NCI-H774 (cell line): ENCODE measurements around the gene G6PC1.
"Not testable (repeated sequence)": the region's sequence is repeated elsewhere in the genome, so short reads cannot be mapped to it uniquely, and the experiment has no call there.

ENCODE experiments used
- DNase-seq: peaks from one replicate; lab custom pipeline; 2025; lab: John Stamatoyannopoulos, UW

G6PC1 gene

DNA sequence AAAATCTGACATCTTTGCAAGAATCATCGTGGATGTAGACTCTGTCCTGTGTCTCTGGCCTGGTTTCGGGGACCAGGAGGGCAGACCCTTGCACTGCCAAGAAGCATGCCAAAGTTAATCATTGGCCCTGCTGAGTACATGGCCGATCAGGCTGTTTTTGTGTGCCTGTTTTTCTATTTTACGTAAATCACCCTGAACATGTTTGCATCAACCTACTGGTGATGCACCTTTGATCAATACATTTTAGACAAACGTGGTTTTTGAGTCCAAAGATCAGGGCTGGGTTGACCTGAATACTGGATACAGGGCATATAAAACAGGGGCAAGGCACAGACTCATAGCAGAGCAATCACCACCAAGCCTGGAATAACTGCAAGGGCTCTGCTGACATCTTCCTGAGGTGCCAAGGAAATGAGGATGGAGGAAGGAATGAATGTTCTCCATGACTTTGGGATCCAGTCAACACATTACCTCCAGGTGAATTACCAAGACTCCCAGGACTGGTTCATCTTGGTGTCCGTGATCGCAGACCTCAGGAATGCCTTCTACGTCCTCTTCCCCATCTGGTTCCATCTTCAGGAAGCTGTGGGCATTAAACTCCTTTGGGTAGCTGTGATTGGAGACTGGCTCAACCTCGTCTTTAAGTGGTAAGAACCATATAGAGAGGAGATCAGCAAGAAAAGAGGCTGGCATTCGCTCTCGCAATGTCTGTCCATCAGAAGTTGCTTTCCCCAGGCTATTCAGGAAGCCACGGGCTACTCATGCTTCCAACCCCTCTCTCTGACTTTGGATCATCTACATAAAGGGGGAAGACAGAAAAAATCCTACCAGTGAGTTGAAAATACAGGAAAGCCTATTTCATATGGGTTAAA is at the start of gene G6PC1:
TSS of gene G6PC1 (plus strand) at position 340 of the 872 bp plus-strand sequence. CDS start at position 418, 78 bp downstream.
- no peak for DNase-seq

DNA sequence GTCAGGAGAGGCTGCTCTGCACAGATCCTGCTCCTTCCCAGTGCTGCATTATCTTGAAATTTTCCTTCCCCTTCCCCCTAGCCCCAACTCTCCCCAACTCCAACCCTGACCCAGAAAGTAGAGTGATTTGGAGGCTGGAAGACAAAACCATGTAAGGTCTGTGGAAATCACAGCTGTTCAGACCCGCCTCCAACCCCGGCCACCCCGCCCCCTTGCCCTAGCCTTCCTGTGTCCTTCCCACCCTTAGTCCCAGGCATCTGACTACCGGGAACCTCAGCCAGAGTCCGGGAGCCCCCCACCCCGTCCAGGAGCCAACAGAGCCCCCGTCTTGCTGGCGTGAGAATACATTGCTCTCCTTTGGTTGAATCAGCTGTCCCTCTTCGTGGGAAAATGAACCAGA is 49.6 kb upstream of the G6PC1 start, which contains the start of gene AOC3:
TSS of gene AOC3 (plus strand) at position 246 of the 400 bp plus-strand sequence. CDS start at position 391, 145 bp downstream.
- no peak for DNase-seq

DNA sequence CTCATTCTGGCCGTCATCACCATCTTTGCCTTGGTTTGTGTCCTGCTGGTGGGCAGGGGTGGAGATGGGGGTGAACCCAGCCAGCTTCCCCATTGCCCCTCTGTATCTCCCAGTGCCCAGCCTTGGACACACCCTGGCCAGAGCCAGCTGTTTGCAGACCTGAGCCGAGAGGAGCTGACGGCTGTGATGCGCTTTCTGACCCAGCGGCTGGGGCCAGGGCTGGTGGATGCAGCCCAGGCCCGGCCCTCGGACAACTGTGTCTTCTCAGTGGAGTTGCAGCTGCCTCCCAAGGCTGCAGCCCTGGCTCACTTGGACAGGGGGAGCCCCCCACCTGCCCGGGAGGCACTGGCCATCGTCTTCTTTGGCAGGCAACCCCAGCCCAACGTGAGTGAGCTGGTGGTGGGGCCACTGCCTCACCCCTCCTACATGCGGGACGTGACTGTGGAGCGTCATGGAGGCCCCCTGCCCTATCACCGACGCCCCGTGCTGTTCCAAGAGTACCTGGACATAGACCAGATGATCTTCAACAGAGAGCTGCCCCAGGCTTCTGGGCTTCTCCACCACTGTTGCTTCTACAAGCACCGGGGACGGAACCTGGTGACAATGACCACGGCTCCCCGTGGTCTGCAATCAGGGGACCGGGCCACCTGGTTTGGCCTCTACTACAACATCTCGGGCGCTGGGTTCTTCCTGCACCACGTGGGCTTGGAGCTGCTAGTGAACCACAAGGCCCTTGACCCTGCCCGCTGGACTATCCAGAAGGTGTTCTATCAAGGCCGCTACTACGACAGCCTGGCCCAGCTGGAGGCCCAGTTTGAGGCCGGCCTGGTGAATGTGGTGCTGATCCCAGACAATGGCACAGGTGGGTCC is 49.0 kb upstream of the G6PC1 start:
- not testable (repeated sequence) for DNase-seq

DNA sequence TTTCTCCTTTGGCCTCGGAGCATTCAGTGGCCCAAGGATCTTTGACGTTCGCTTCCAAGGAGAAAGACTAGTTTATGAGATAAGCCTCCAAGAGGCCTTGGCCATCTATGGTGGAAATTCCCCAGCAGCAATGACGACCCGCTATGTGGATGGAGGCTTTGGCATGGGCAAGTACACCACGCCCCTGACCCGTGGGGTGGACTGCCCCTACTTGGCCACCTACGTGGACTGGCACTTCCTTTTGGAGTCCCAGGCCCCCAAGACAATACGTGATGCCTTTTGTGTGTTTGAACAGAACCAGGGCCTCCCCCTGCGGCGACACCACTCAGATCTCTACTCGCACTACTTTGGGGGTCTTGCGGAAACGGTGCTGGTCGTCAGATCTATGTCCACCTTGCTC is 48.2 kb upstream of the G6PC1 start:
- no peak for DNase-seq

GRCh38 chr17:42853004-42853403 is 47.6 kb upstream of the G6PC1 start:
- no peak for DNase-seq

DNA sequence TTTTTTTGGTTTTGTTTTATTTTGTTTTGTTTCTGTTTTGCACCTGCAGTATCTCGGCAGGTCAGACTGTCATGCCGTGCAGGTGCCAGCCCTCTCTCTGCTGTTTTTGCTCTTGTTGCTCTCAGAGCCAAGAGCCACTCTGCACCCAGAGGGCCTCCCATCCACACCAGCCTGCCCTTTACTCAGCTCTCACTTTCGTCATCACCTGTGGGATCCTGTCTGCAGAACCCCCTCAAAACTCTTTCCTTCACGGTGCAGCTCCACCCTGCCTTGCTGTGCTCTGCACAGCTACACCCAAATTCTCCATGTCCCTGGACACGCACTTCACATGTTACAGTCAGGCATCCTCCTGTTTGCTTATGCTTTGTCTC is 47.0 kb upstream of the G6PC1 start:
- DNase-seq: no peak

DNA sequence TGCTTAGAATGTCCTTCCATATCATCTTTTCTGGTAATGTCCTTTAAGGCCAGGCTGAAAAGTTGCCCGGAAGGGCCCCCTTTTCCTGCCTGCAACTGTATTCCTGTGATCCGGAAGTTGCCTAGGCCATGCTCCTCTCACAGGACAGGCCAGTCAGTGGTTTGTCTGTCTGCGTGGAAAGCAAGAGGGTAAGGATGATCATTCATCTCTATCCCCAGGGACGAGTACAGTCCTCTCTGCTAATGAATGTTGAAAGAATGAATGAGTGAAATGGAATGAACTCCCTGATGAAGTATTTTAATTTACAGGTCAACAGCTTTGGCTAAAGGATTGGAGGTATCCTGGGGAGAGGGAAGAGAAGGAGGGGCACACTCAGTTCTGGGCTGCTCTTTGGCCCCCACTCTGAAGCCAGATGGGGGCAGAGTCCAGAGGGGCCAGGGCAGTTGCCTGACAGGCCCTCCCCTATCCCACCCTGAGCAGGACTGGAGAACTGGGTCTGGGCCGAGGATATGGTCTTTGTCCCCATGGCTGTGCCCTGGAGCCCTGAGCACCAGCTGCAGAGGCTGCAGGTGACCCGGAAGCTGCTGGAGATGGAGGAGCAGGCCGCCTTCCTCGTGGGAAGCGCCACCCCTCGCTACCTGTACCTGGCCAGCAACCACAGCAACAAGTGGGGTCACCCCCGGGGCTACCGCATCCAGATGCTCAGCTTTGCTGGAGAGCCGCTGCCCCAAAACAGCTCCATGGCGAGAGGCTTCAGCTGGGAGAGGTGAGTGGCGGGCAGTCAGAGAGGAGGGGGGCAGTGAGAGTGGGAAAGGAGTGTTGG is 46.4 kb upstream of the G6PC1 start:
- DNase-seq: no peak

DNA sequence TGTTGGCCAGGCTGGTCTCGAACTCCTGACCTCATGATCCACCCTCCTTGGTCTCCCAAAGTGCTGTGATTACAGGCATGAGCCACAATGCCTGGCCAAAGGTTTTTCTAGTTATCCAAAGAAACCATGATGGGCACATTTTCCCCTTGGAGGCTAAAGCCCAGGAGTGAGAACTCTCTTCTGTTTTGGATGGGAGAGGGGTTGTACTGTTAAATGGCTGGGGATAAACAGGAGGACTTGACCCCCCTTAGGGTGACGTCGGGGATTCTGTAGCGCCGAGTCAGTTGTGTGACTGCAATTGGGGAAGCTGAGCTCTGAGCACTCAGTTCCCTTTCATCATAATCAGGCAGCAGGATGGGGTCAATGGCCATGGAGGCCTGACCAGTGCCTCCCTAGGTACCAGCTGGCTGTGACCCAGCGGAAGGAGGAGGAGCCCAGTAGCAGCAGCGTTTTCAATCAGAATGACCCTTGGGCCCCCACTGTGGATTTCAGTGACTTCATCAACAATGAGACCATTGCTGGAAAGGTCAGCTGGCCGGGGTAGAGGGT is 45.5 kb upstream of the G6PC1 start:
- DNase-seq: no peak

DNA sequence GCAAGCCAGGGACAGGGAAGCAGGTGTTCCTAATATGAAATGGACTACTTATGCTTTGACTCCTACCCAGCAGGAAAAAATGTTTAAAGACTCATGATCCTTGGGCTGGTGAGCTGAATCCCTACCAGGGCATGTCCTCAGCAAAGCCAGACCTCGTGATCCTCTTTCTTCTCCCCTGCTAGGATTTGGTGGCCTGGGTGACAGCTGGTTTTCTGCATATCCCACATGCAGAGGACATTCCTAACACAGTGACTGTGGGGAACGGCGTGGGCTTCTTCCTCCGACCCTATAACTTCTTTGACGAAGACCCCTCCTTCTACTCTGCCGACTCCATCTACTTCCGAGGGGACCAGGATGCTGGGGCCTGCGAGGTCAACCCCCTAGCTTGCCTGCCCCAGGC is 44.5 kb upstream of the G6PC1 start:
- DNase-seq: not testable (repeated sequence)

DNA sequence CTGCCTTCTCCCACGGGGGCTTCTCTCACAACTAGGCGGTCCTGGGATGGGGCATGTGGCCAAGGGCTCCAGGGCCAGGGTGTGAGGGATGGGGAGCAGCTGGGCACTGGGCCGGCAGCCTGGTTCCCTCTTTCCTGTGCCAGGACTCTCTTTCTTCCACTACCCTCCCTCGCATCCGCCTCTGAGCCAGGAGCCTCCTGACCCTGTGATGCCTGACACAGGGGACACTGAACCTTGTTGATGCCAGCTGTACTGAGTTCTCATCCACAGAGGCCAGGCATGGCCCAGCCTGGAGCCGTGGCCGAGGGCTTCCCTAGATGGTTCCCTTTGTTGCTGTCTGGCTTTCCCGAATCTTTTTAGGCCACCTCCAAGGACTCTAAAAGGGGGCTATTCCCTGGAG is 44.1 kb upstream of the G6PC1 start:
- DNase-seq: not testable (repeated sequence)

- DNase-seq: no peak
Observed at GRCh38 chr17:42857389-42857788, 43.2 kb upstream of the G6PC1 start.

- DNase-seq: no peak
Observed at GRCh38 chr17:42865638-42866094, 34.9 kb upstream of the G6PC1 start.

DNA sequence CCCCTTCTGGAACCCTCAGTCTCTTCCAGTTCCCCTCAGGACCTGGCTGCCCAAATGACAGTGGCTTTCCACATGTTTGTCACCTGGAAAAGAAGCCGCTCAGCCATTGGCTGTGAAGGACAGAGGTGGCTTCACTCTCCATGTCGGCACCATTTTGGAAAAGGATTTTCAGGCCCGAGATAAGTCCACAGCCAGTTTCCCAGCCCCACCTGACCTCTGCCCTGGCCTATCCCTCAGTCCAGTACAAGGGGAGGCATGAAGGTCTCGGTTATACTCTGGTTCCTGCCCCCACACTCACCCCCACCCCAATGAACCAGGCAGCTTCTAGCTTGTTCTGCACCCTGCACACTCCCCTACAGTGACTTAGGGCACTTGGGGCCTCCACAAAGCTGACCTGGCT is 34.4 kb upstream of the G6PC1 start:
- DNase-seq: no peak

DNA sequence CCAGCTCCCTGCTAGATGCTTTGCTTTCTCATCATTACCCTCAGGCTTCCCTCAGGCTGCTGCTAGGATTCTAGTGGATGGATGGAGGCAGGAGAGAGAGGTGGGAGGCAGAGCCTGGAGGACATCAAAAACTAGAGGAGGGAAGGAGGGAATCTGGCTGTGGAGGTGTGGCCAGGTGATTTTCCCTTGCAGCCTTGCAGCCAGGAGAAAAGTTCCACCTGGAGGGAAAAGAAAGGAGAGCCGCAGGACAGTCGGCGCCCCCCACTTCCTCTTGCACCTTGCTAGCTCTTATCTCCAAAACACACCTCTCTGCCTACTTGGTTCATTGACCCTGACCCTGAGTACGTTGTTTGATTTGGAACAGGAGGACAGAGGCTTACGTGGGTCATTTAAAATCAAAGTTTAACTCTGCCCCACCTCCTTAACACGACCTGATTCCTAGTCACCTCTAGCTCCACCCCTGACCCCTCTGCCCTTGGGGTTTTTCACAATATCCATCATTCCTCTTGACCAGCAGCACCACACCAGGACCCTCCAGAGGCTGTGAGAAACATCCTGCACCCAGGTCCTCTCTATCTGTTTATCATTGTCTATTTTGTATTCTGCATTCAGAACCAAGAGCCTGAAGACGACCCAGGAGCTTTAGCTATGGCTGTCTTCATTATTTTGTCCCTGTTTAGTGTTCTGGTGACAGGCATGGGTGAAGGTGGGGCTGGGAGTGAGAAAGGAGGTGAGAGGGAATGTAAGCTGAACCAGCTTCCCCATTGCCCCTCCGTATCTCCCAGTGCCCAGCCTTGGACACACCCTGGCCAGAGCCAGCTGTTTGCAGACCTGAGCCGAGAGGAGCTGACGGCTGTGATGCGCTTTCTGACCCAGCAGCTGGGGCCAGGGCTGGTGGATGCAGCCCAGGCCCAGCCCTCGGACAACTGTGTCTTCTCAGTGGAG is 33.7 kb upstream of the G6PC1 start:
- no peak for DNase-seq

- DNase-seq: not testable (repeated sequence)
Observed at GRCh38 chr17:42867694-42868261, 32.8 kb upstream of the G6PC1 start.

GRCh38 chr17:42868338-42868737 is 32.3 kb upstream of the G6PC1 start:
- DNase-seq: no peak

- no peak for DNase-seq
Observed at GRCh38 chr17:42871647-42872046, 29.0 kb upstream of the G6PC1 start.

DNA sequence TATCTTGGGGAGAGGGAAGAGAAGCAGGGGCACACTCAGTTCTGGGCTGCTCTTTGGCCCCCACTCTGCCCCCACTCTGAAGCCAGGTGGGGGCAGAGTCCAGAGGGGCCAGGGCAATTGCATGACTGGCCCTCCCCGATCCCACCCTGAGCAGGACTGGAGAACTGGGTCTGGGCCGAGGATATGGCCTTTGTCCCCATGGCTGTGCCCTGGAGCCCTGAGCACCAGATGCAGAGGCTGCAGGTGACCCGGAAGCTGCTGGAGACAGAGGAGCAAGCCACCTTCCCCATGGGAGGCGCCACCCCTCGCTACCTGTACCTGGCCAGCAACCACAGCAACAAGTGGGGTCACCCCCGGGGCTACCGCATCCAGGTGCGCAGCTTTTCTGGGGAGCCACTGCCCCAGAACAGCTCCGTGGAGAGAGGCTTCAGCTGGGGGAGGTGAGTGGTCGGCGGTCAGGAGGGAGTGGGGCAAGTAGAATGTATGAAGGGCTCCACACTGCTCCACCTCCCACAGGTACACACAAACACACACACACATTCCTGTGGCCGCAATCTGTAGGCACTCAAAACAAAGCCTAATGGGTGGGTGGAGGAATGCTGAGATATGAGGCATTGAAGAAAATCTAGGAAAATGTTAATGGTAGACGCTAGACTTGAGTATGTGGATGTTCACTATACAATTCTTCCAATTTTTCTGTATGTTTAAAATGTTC is 28.2 kb upstream of the G6PC1 start:
- DNase-seq: no peak

DNA sequence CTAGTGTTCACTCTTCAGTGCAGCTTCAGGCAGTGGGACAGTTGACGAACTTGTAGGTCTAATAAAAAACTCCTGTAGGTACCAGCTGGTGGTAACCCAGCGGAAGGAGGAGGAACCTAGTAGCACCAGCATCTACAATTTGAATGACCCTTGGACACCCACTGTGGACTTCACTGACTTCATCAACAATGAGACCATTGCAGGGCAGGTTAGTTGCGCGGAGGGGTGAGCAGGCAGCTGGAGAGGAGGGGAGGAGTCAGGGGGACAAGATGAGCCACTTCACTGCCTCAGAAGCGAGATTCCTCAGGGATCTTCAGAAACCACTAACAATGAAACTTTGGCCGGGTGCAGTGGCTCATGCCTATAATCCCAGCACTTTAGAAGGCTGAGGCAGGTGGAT is 27.3 kb upstream of the G6PC1 start:
- DNase-seq: no peak
